RCC 7860 (cell line): ENCODE results near the gene BIRC2.
"Not testable (repeated sequence)": the region's sequence is repeated elsewhere in the genome, so short reads cannot be mapped to it uniquely, and the experiment has no call there.

Source experiments
- DNase-seq: peaks from one replicate; pipeline ENCODE4 v3.0.0-alpha.2; 2015; ENCODE audit warnings: low spot score
- FAIRE-seq: peaks from 2 replicates; lab custom pipeline; 2012; peaks lifted over from hg19 to GRCh38; lab: Jason Lieb, UNC

The BIRC2 gene

DNA sequence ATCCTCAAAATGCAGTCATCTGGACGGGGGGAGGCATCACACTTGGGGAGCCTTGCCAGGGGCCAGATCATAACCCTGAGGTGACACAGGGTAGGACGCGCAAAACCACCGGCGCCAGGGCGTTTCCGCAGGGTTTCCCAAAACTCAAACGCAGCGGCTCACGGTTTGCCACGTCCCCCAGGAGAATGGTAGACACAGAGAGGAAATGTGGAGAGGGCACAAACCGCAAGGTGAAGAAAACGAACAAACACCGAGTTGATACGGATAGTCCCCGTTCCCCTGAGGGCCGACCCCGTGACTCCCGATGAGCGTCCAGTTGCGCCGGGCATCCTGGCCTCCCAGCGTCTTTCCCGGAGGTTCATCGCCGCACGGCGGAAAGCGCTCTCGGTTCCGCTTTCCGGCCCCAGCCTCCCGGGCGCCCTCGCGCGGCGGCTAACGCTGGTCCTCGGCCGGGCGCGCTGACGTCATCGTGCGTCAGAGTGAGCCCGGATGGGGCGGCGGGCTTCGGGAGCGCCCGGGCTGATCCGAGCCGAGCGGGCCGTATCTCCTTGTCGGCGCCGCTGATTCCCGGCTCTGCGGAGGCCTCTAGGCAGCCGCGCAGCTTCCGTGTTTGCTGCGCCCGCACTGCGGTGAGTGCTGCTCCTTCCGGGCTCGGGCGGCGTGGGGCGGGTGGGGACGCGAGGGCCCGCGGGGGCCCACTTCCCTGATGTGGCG, at the start of gene BIRC2:
TSS of gene BIRC2 (plus strand) at position 467 of the 714 bp plus-strand sequence. CDS start 2,641 bp downstream, outside the sequence.
- DNase-seq (peak; percentile 86), FAIRE-seq (peak; percentile 43)

DNA sequence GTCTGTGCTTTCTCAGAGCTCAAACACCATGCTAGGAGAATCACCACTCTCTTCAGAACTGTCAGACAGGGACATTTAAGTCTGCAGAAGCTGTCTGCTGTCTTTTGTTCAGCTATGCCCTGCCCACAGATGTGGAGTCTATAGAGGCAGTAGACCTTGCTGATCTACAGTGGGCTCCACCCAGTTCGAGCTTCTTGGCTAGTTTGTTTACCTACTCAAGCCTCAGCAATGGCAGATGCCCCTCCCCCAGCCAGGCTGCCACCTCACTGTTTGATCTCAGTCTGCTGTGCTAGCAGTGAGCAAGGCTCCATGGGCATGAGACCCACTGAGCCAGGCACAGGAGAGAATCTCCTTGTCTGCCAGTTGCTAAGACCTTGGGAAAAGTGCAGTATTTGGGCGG, 46.2 kb upstream of the BIRC2 start:
- DNase-seq, FAIRE-seq: not testable (repeated sequence)

DNA sequence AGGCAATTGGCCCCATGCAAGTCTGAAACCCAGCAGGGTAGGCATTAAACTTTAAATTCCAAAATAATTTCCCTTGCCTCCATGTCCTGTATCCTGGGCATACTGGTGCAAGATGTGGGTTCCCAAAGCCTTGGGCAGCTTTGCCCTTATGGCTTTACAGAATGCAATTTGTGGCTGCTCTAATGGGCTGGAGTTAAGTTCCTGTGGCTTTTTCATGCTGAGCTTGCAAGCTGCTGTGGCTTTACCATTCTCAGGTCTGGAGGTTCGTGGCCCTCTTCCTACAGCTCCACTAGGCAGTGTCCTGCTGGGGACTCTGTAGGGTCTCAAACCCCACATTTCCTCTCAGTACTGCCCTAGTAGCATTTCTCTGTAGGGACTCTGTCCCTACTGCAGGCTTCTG, 44.8 kb upstream of the BIRC2 start:
- DNase-seq, result no peak
- no peak for FAIRE-seq

DNA sequence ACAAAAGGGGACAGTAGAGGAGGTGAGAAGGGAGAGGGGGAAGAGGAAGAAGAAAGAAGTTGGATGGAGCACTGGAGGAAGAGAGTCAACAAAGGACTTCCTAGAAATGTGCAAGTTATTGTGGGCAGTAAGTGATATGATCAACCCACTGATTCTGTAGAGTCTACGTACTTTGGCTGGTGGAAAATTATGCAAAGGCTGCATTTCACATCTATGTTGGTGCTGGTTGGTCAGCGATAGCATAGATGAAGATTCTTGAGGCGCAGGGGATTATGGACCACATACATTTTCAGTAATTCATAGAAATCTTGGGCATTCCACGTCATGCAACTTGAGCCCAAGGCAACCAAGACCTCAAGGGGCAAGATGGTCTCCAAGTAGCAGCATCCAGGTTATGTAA, 42.3 kb upstream of the BIRC2 start:
- no peak for FAIRE-seq
- DNase-seq, result no peak

DNA sequence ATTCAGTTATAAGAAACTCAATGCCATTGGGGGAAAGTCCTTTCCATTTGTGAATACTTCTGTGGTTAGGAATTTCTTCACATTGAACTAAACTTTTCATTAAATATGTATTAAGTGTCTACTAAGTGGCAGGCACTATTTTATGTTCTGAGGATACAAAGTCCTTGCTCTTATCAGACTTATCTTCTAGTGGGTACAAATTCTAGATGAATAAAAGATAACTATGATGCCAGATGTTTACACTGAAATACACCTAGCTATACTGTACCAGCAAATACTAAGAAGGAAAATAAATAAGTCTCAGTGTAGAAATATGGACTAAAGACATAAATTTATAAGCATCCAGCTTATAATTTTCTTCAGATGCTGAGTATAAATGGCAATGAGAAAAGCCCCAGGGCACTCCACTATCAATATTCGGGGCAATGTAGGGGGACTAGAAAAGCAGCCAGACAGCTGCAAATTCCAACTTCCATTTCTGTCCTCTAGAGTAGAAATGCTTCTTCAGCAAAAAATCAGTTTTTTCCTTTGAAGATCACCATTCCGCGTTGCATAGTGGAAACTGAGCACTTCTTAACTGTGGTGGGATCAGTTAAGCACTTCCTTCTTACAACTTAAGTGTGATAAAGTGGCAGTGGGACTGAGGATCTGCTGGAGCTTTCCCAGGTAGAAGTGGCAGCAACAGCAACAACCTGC, 41.5 kb upstream of the BIRC2 start:
- DNase-seq, result no peak
- no peak for FAIRE-seq

DNA sequence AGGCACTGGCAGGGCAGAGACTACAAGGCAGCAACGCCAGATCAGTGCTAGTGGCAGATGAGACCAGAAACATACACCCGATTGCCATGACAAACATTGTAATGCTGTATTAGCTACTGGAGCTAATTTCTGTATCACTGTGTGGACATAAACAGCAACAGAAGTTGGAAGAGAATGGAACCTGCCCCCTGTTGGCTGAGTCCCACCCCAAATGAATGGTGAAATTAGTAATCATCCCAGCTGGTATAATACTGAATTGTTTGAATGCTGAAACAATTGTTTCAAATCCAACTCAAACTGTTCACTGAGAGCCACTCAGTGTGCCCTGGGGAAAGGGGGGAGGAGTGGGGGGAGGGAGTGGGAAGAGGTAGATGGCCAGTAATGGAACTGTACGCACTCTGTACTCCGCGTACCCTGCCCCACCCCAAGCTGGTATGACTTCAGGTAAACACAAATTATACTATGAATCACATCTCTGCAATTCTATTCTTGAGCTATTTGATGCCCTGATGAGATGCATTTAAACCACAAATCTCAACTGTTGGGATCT, 40.9 kb upstream of the BIRC2 start:
- no peak for FAIRE-seq
- DNase-seq, result peak; percentile 22

DNA sequence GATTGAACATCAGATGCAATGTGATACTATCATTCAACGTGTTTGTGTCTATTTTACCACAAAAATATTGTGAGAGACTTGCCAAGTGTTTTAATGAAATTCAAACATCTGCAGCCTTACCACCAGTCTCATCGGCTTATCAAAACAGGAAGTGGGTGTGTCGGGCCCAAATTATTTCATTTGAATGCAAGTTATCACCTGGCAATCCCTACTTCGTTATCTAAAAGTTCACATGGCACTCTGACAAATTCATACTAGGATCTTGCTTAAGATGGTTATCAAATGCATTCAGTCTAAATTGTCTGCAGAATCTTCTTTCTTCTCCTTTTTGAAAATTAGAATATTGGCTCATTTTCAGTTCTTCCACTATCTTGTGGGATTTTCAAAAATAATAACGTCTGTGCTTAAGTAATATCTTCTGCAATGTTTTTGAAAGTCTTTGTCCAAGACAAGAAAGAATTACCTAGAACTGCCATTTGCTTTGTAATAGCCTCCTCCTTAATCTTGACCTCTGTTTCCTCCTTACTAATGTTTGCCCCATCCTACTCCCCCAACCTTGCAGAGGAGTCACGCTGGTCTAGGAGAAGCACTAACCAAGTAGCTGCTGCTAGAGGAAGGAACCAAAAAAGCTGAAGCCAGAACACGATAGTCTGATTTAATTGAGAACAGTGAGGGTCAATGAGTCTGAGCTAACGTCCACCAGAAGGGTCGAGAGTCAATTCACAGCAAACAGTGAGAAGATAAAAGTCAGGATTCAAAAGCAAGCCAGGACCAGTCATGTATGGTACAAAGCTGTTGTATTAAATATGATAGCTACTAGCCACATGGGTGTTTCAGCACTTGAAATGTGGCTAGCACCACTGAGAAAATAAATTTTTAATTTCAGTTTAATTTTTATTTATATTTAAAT, 39.9 kb upstream of the BIRC2 start:
- FAIRE-seq (no peak), DNase-seq (no peak)

DNA sequence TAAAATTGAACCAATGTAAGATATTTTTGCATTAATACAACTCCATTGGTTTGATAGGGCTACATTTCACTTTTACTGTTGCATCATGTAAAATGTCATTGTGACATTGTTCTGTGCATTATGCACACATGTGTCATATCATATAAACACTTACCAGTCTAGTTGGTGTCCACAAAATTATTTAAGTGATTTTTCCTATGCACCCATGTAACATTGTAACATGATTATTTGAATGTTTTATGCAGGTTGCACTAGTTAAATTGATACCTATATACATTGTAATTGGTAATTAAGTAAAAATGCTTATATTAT, 39.3 kb upstream of the BIRC2 start:
- DNase-seq, result no peak
- FAIRE-seq, result no peak

DNA sequence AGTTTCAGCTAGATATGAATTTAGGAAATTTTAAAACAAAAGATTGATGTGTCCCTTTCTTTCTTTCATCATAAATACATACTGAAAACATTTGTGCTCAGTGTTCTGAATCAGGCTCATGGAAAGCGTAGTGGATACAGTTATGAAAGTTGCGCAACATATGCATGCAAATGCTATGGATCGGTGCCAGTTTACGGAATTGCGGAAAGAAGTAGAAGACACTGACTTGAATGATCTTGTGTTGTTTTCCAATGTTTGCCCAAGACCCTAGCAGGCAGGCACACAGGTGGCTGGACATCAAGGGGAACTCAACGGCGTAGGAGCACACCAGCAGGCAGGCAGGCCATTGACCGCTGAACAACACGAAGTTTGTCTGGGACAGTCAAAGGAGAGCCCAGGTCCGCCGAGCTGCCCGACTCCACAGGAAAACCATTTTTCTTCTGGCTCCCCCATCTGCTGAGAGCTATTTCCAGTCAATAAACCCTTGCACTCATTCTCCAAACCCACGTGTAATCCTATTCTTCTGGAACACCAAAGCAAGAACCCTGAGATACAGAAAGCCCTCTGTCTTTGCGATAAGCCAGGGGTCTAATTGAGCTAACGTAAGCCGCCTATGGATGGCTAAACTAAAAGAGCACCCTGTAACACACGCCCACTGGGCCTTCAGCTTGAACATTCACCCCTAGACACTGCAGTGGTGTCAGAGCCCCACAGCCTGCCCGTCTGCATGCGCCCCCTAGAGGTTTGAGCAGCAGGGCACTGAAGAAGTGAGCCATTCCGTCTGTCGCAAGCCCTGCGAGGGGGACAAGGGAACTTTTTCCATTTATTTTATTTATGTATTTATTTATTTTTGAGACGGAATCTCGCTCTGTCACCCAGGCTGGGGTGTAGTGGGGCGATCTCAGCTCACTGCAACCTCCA, 37.1 kb upstream of the BIRC2 start:
- DNase-seq, result no peak
- FAIRE-seq, result no peak

DNA sequence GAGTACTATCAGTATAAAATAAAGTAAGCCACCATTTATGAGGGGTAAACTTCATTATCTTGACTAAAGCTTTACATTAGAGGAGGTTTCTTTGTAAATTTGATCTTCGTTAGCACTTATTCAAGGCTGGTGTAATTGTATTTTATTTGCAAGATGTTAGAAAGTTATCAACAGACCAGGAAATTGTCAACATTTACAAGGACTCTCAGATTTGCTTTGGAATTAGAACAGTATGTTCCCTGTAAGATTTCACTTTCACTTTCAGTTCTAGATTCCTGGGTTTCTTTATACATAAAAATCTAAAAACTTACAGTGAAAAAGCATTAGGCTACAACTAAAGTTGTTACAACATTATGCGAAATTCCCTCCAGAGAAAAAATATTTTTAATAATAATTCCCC, 34.3 kb upstream of the BIRC2 start:
- FAIRE-seq (no peak), DNase-seq (no peak)

DNA sequence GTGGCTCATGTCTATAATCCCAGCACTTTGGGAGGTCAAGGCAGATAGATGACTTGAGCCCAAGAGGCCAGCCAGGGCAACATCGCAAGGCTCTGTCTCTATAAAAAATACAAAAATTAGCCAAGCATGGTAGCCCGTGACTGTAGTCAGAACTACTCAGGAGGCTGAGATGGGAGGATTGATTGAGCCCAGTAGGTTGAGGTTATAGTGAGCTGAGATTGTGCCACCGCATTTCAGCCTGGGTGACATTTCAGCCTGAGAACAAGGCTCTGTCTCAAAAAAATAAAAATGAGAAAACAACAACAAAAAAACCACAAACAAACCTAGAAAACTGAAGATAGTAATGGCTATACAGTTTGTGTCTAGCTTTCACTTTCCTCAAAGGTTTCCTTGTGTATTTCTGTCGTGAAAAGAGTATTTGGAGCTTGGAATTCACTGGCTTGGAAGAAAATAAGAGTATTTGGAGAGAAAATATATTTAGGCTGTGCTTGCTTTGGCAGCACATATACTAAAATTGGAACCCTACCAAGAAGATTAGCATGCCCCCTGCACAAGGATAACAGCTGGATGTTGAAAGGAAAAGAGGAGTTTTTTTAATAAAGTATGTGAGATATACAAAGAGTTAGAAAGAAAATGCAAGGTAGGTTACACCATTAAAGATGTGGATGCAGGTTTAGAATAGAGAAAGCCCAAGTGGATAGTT, 33.6 kb upstream of the BIRC2 start:
- FAIRE-seq (peak; percentile 66), DNase-seq (peak; percentile 36)

DNA sequence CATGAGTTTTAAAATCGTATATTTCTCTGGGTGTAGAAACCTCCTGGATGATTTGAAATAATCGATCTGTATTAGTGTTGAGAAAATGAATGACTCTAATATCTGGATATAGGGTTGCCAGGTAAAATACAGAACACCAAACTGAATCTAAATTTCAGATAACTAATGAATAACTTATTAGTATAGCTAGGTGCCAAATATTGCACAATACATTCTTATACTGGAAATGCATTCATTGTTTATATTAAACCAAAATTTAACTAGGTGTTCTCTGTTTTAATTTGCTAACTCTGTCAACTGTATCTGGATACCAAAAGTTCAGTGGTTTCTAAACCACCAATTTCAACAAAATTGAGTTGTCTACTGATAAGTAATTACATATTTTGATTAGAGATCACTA, 32.2 kb upstream of the BIRC2 start:
- FAIRE-seq (no peak), DNase-seq (no peak)

DNA sequence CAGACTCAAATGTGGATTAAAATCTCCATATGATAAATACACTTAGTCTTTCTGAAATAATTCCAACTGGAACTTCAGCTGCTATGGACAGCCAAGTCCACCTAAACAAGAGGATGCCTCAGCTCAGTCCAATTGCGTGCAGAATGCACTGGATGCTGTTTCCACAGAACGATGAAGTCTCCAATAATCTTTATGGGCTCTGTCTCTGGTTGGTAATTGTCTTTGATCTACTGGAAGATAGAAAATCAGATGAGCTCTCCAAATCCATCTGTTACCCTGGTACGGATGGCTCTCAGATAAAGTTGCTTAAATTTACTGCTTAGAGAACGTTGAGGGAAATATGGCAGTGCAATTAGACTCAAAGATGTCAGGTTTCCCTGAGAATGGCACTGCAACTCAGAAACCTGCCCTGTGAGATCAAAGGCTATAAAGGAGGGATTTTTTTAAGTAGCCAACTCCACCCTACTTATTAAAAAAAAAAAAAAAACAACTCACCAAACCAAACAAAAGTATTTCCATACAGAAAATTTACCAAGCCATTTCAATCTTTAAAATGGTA, 30.6 kb upstream of the BIRC2 start:
- DNase-seq (no peak), FAIRE-seq (no peak)

DNA sequence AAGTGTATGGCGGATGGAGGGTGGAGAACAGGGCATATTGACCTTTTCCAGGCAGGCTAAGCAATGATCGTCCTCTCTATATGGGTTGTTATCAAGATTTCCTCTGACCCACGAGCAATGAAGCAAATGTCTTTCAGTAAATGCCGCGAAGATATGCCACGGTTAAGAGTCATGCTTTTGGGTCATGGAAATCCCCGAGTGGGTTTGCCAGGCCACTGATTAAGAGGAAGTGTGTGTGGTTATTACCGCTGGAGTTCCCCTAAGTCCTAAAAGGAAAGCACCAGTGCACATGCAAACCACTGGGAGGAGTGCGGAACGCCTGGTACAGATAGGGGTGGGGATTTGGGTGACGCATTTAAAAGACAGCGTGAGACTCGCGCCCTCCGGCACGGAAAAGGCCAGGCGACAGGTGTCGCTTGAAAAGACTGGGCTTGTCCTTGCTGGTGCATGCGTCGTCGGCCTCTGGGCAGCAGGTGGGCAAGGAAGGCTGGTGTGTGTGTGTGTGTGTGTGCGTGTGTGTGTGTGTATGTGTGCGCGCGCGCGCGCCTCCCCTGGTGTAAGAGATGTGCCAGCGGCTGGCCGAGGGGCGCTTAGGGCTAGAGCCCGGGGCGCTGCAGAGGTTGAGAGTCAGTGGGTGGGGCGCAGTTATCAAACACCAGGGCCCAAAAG, 29.8 kb upstream of the BIRC2 start, which contains the start of gene BIRC3:
TSS of gene BIRC3 (plus strand) at position 386 of the 669 bp plus-strand sequence. CDS start 7,026 bp downstream, outside the sequence.
- DNase-seq, result peak; percentile 95
- FAIRE-seq, result peak; percentile 94

DNA sequence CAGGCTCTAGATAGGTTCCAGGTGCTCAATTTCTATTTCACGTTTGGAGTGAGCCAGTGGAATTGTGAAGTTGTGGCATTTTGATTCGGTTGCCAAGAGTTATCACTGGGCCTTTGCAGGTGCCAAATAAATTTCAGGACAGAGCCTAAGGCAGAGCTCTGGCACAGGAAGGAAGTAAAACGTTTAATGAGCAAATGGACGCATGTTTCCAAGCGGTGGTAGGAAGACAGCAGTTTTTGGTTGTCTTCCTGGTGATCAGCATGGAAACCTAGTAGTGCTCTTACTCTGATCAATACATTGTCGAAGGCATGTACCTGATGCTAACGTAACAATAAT, 29.3 kb upstream of the BIRC2 start:
- DNase-seq (no peak), FAIRE-seq (no peak)

DNA sequence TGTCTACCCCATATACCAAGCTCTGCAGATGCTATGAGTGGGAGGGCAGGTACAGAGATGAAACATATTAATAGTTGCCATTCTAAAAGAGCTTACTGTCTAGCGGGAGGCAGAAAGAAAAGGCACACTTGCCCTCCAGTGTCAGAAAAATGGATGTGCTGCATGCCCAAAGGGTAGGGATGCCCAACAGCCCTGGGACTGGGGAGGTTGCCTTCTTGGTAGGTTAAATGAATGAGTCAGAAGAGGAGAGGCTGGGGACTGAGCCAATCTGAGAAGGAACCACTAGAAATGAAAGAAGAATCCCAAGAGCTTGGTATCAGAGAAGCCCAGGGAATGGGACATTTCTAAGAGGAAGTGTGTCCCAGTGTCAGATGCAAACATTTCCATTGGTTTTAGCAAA, 28.5 kb upstream of the BIRC2 start:
- peak; percentile 61 for FAIRE-seq
- peak; percentile 70 for DNase-seq

DNA sequence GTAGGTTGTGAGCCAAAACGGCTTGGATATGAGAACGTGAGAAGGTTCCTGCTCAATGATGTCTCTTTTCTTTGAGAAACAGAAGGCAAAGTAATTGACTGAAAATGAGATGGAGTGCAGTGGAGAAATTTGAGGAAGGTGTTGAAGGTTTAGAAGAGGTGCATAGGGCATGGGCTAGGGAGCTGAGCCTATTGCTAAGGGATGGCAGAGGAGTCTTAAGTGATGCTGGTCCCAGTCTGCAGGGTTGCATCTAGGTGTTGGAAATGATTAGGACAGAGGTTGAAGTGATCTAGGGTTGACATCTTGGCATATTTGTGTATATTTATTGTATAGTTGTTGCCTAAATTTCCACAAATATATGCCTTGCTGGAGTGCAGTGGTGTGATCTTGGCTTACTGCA, 27.5 kb upstream of the BIRC2 start:
- no peak for FAIRE-seq
- no peak for DNase-seq

DNA sequence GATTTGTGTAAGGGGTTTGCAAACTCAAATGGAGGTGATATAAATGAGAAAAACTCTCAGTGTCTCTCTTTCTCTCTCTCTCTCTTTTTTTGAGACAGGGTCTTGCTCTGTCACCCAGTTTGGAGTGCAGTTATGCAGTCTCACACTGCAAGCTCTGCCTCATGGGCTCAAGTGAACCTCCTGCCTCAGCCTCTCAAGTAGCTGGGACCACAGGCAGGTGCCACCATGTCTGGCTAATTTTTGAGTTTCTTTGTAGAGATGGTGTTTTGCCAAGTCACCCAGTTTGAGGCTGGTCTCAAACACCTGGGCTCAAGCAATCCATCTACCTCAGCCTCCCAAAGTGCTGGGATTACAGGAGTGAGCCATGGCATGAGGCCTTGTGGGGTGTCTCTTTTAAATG, 26.8 kb upstream of the BIRC2 start:
- no peak for FAIRE-seq

DNA sequence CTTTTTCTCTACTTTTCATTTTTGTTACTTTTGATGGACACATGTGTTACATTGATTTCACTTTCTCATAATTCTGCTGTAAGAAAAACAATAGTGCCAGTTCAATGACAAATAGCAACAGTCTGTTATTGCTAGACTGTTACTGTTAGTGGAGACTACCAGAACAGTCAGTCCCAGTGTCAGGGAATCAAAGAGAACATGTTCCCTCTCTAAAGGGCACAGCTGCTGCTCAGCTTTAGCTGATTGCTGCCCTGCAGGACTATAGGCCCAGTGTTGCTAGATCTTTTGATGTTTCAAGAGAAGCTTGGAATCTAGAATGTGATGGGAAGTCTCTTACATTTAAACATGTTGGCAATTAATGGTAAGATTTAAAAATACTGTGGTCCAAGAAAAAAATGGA, 26.3 kb upstream of the BIRC2 start:
- FAIRE-seq (no peak), DNase-seq (no peak)

More for the DNA sequence above, 26.8 kb upstream of the BIRC2 start:
- DNase-seq, result no peak
